HG03039 (cell line): ENCODE measurements around the gene YBX2.
"Not testable (repeated sequence)": the region's sequence is repeated elsewhere in the genome, so short reads cannot be mapped to it uniquely, and the experiment has no call there.

ENCODE experiments used
- ATAC-seq: cut with Tn5 transposase; IDR thresholded peaks from one replicate; pipeline ENCODE4 v1.9.1; 2021; ENCODE audit warnings: mild to moderate bottlenecking, moderate library complexity; ENCODE audit not compliant: unreplicated experiment

The YBX2 gene

GRCh38 chr17:7294614-7295153, at the start of gene YBX2:
Gene YBX2, minus strand, starts transcription at chr17:7294639. Its CDS starts 139 bp downstream, at chr17:7294500.
- ATAC-seq = no peak

GRCh38 chr17:7343250-7343649, 48.8 kb upstream of the YBX2 start:
- ATAC-seq = no peak

- no peak for ATAC-seq
These were observed 47.4 kb upstream of the YBX2 start for GRCh38 chr17:7341842-7342241.

- no peak for ATAC-seq
These were observed 45.7 kb upstream of the YBX2 start for GRCh38 chr17:7340179-7340578.

- not testable (repeated sequence) for ATAC-seq
These were observed 43.2 kb upstream of the YBX2 start for GRCh38 chr17:7337600-7337999.

GRCh38 chr17:7336240-7337175, 42.1 kb upstream of the YBX2 start, which contains the start of gene ACAP1:
Gene ACAP1, plus strand, starts transcription at chr17:7336529. Its CDS starts 206 bp downstream, at chr17:7336735.
- peak; percentile 47 for ATAC-seq

GRCh38 chr17:7335765-7336164, 41.3 kb upstream of the YBX2 start:
- ATAC-seq = not testable (repeated sequence)

GRCh38 chr17:7334938-7335538, 40.6 kb upstream of the YBX2 start:
- ATAC-seq = no peak

- not testable (repeated sequence) for ATAC-seq
These were observed 38.2 kb upstream of the YBX2 start for GRCh38 chr17:7332600-7333069.

- no peak for ATAC-seq
These were observed 37.7 kb upstream of the YBX2 start for GRCh38 chr17:7332111-7332510.

- no peak for ATAC-seq
These were observed 36.2 kb upstream of the YBX2 start for GRCh38 chr17:7330638-7331015.

- ATAC-seq = peak; percentile 30
These were observed 35.7 kb upstream of the YBX2 start for GRCh38 chr17:7329997-7330637.

GRCh38 chr17:7329374-7329996, 35.0 kb upstream of the YBX2 start:
- peak; percentile 53 for ATAC-seq

GRCh38 chr17:7328840-7329373, 34.5 kb upstream of the YBX2 start, which contains the start of gene NEURL4:
Gene NEURL4, minus strand, starts transcription at chr17:7329335. Its CDS starts 23 bp downstream, at chr17:7329312.
- no peak for ATAC-seq

GRCh38 chr17:7328009-7328408, 33.6 kb upstream of the YBX2 start:
- ATAC-seq = no peak

GRCh38 chr17:7327501-7327900, 33.1 kb upstream of the YBX2 start:
- ATAC-seq = no peak

GRCh38 chr17:7327056-7327455, 32.6 kb upstream of the YBX2 start:
- no peak for ATAC-seq

- no peak for ATAC-seq
These were observed 31.7 kb upstream of the YBX2 start for GRCh38 chr17:7326186-7326585.

GRCh38 chr17:7325031-7325528, 30.6 kb upstream of the YBX2 start:
- ATAC-seq = no peak

GRCh38 chr17:7324438-7324779, 30.0 kb upstream of the YBX2 start:
- no peak for ATAC-seq
